ENCODE measurements around the gene TRIM71. TPM values are rescaled to one million over a fixed set of nuclear protein-coding genes. Genes with fewer than 3 reads are reported as not detected.

TRIM71 gene
- total RNA-seq, 1 experiment from 2014 or later, result 0.17 TPM

- TF ChIP-seq CTCF (IDR thresholded peaks at IDR 0.05 in 2 of 3, conservative IDR thresholded peaks at IDR 0.05 in 1 of 3; ENCODE audit: borderline replicate concordance in 1 of 3, insufficient read depth in 1 of 3, low read depth in 2 of 3, low read length in 2 of 3) (no peak), FOSL1 (IDR thresholded peaks at IDR 0.05; ENCODE audit: low read depth) (no peak), ZFX (IDR thresholded peaks at IDR 0.05) (no peak)
Observed at GRCh38 chr3:32848215-32848614, 30.4 kb downstream of the TRIM71 start (continued).

- CTCF ChIA-PET, result no interaction called here
- no peaks in the 10 kb centered on the region for H3K9me3 ChIP-seq (ENCODE audit: control insufficient read depth in 1 of 2, insufficient read depth in 1 of 2, low read depth in 1 of 2, low read length in 2 of 2)
- no peaks in the 10 kb centered on the region for H3K9me2 ChIP-seq (ENCODE audit: insufficient read depth)
- RAD21 ChIA-PET (ENCODE audit: low non-redundant PET in 1 of 2, low total read pairs in 2 of 2, uncharacterized antibody in 2 of 2, unreplicated experiment in 2 of 2), result no interaction called here
- no peak for ATAC-seq
- H3K36me3 ChIP-seq (ENCODE audit: control insufficient read depth in 1 of 2, insufficient read depth in 2 of 2, low read length in 2 of 2), result no peaks in the 10 kb centered on the region
- H4K20me1 ChIP-seq (ENCODE audit: insufficient read depth), result no peaks in the 10 kb centered on the region
- no peaks in the 10 kb centered on the region for H3K79me2 ChIP-seq (ENCODE audit: insufficient read depth, low read length)
- H3K4me2 ChIP-seq (ENCODE audit: low read length), result no peak overlapping the region
- no peak for DNase-seq (ENCODE audit: low read depth, low spot score)
- no TSS peak for BruUV-seq (replicated peaks)
- no peak overlapping the region for H3K4me3 ChIP-seq (replicated peaks in 1 of 2; ENCODE audit: low read depth in 1 of 2, low read length in 2 of 2)
- no peaks in the 10 kb centered on the region for H3K27me3 ChIP-seq (ENCODE audit: insufficient read depth, low read length)
- no peak overlapping the region for H3K9ac ChIP-seq (ENCODE audit: low read length)
- no peak overlapping the region for H3K27ac ChIP-seq (ENCODE audit: low read depth, low read length)
- H3K4me1 ChIP-seq (ENCODE audit: control insufficient read depth in 1 of 2, insufficient read depth in 2 of 2, low read length in 2 of 2), result no peaks in the 10 kb centered on the region
- no peak overlapping the region for H2AFZ ChIP-seq (ENCODE audit: low read depth, low read length, poor library complexity, severe bottlenecking)
- TF ChIP-seq YY1 (IDR thresholded peaks at IDR 0.05; ENCODE audit: extremely low read depth, insufficient replicate concordance, low read depth, low read length), result no peak
- TF ChIP-seq, protein P1, sequence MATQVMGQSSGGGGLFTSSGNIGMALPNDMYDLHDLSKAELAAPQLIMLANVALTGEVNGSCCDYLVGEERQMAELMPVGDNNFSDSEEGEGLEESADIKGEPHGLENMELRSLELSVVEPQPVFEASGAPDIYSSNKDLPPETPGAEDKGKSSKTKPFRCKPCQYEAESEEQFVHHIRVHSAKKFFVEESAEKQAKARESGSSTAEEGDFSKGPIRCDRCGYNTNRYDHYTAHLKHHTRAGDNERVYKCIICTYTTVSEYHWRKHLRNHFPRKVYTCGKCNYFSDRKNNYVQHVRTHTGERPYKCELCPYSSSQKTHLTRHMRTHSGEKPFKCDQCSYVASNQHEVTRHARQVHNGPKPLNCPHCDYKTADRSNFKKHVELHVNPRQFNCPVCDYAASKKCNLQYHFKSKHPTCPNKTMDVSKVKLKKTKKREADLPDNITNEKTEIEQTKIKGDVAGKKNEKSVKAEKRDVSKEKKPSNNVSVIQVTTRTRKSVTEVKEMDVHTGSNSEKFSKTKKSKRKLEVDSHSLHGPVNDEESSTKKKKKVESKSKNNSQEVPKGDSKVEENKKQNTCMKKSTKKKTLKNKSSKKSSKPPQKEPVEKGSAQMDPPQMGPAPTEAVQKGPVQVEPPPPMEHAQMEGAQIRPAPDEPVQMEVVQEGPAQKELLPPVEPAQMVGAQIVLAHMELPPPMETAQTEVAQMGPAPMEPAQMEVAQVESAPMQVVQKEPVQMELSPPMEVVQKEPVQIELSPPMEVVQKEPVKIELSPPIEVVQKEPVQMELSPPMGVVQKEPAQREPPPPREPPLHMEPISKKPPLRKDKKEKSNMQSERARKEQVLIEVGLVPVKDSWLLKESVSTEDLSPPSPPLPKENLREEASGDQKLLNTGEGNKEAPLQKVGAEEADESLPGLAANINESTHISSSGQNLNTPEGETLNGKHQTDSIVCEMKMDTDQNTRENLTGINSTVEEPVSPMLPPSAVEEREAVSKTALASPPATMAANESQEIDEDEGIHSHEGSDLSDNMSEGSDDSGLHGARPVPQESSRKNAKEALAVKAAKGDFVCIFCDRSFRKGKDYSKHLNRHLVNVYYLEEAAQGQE (IDR thresholded peaks at IDR 0.05; ENCODE audit: low read depth), result no peak
- TF ChIP-seq EZH2phosphoT487 (IDR thresholded peaks at IDR 0.05; ENCODE audit: borderline replicate concordance), result no peak
- TF ChIP-seq JUND (IDR thresholded peaks at IDR 0.05), result no peak
- TF ChIP-seq CTCF (IDR thresholded peaks at IDR 0.05 in 2 of 3, conservative IDR thresholded peaks at IDR 0.05 in 1 of 3; ENCODE audit: borderline replicate concordance in 1 of 3, insufficient read depth in 1 of 3, low read depth in 2 of 3, low read length in 2 of 3), result no peak
- TF ChIP-seq ELF1 (IDR thresholded peaks at IDR 0.05; ENCODE audit: borderline replicate concordance, low read depth), result no peak
- TF ChIP-seq RAD21 (IDR thresholded peaks at IDR 0.05; ENCODE audit: low read depth), result no peak
- no peak for TF ChIP-seq SRF (IDR thresholded peaks at IDR 0.05; ENCODE audit: low read depth)
- TF ChIP-seq MAX (IDR thresholded peaks at IDR 0.05), result no peak
- TF ChIP-seq CBX3 (IDR thresholded peaks at IDR 0.05; ENCODE audit: low read depth), result no peak
- TF ChIP-seq, protein P2, sequence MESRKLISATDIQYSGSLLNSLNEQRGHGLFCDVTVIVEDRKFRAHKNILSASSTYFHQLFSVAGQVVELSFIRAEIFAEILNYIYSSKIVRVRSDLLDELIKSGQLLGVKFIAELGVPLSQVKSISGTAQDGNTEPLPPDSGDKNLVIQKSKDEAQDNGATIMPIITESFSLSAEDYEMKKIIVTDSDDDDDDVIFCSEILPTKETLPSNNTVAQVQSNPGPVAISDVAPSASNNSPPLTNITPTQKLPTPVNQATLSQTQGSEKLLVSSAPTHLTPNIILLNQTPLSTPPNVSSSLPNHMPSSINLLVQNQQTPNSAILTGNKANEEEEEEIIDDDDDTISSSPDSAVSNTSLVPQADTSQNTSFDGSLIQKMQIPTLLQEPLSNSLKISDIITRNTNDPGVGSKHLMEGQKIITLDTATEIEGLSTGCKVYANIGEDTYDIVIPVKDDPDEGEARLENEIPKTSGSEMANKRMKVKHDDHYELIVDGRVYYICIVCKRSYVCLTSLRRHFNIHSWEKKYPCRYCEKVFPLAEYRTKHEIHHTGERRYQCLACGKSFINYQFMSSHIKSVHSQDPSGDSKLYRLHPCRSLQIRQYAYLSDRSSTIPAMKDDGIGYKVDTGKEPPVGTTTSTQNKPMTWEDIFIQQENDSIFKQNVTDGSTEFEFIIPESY (IDR thresholded peaks at IDR 0.05; ENCODE audit: extremely low read depth, insufficient replicate concordance, low read length), result no peak
- no peak for TF ChIP-seq SP1 (IDR thresholded peaks at IDR 0.05; ENCODE audit: low read depth)
- TF ChIP-seq POLR2A (IDR thresholded peaks at IDR 0.05; ENCODE audit: borderline replicate concordance, extremely low read depth, insufficient read depth, insufficient read length), result no peak
- TF ChIP-seq FOSL1 (IDR thresholded peaks at IDR 0.05; ENCODE audit: low read depth), result no peak
- POLR2A ChIA-PET, result no interaction called here
- intact Hi-C loops (cut with micrococcal nuclease), result no loop called here
Observed at GRCh38 chr3:32849046-32849445, 31.2 kb downstream of the TRIM71 start.

Data from HCT116 (cell line).